ENCODE measurements around the gene PHEX. TPM values are rescaled to one million over a fixed set of nuclear protein-coding genes. Genes with fewer than 3 reads are reported as not detected.

Gene PHEX
- total RNA-seq, 1 experiment from 2014 or later = 0.27 TPM

DNA sequence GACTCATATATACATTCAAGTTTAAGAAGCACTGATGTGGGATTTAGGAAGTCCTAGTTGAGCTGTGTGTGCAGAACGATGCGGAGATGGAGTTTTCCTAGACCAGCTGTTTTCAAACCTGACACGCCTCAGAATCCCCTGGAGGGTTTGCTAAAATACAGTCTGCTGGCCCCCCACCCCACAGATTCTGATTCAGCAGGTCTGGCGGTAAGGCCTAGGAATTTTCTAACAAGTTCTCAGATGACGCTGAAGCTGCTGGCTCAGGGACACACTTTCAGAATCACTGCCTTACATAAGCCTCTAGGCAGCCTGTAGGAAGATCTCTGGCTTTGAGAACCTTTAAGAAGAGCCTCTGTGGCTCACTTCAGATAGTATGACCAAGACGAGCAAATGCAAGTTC, 73.1 kb downstream of the PHEX start:
- Histone ChIP-seq H3K4me1 (ENCODE audit: control insufficient read depth in 1 of 2, insufficient read depth in 2 of 2, low read length in 2 of 2) (no peaks in the 10 kb centered on the region), H3K9me3 (ENCODE audit: control insufficient read depth in 1 of 2, insufficient read depth in 1 of 2, low read depth in 1 of 2, low read length in 2 of 2) (no peaks in the 10 kb centered on the region), H3K9ac (ENCODE audit: low read length) (no peak overlapping the region), H4K20me1 (ENCODE audit: insufficient read depth) (no peaks in the 10 kb centered on the region; the same call in 1 of the 2 replicates), H3K9me2 (ENCODE audit: insufficient read depth) (no peaks in the 10 kb centered on the region), H3K27me3 (ENCODE audit: insufficient read depth, low read length) (no peaks in the 10 kb centered on the region), H3K4me2 (ENCODE audit: low read length) (no peak overlapping the region), H2AFZ (ENCODE audit: low read depth, low read length, poor library complexity, severe bottlenecking) (no peak overlapping the region), H3K4me3 (replicated peaks in 1 of 2; ENCODE audit: low read depth in 1 of 2, low read length in 2 of 2) (no peak overlapping the region), H3K27ac (ENCODE audit: low read depth, low read length) (no peak overlapping the region), H3K79me2 (ENCODE audit: insufficient read depth, low read length) (no peaks in the 10 kb centered on the region), H3K36me3 (ENCODE audit: control insufficient read depth in 1 of 2, insufficient read depth in 2 of 2, low read length in 2 of 2) (no peaks in the 10 kb centered on the region)
- ChIA-PET POLR2A (no interaction called here), CTCF (no interaction called here), RAD21 (ENCODE audit: low non-redundant PET in 1 of 2, low total read pairs in 2 of 2, uncharacterized antibody in 2 of 2, unreplicated experiment in 2 of 2) (no interaction called here)
- DNase-seq (ENCODE audit: low read depth, low spot score) (no peak), ATAC-seq (no peak)
- no TSS peak for BruUV-seq (replicated peaks)
- TF ChIP-seq ELF1 (IDR thresholded peaks at IDR 0.05; ENCODE audit: borderline replicate concordance, low read depth) (no peak), ZFX (IDR thresholded peaks at IDR 0.05) (no peak), REST (IDR thresholded peaks at IDR 0.05; ENCODE audit: low read depth) (no peak), CBX3 (IDR thresholded peaks at IDR 0.05; ENCODE audit: low read depth) (no peak), YY1 (IDR thresholded peaks at IDR 0.05; ENCODE audit: extremely low read depth, insufficient replicate concordance, low read depth, low read length) (no peak), SIN3A (IDR thresholded peaks at IDR 0.05; ENCODE audit: low read depth) (no peak), CEBPB (IDR thresholded peaks at IDR 0.05; ENCODE audit: low read depth) (no peak), SRF (IDR thresholded peaks at IDR 0.05; ENCODE audit: low read depth) (no peak), CTCF (IDR thresholded peaks at IDR 0.05 in 2 of 3, conservative IDR thresholded peaks at IDR 0.05 in 1 of 3; ENCODE audit: borderline replicate concordance in 1 of 3, insufficient read depth in 1 of 3, low read depth in 2 of 3, low read length in 2 of 3) (no peak), JUND (IDR thresholded peaks at IDR 0.05) (no peak)
- intact Hi-C loops (cut with micrococcal nuclease) = no loop called here

Measured in HCT116 (cell line).